Measurements from ENCODE around the gene OXSR1.
A peak's percentile ranks its signal among the peaks of the same experiment; 100 is the strongest.
"Not testable (repeated sequence)": the region's sequence is repeated elsewhere in the genome, so short reads cannot be mapped to it uniquely, and the experiment has no call there.

Gene OXSR1

GRCh38 chr3:38128303-38128655 is 37.1 kb upstream of the OXSR1 start:
- no peak overlapping the region for H3K4me3 ChIP-seq (ENCODE audit: low read depth, low read length)
- TF ChIP-seq MAX (IDR thresholded peaks at IDR 0.05; ENCODE audit: low read depth, low read length) (no peak), CTCF (IDR thresholded peaks at IDR 0.05; ENCODE audit: low read depth, low read length) (no peak), POLR2A (IDR thresholded peaks at IDR 0.05; ENCODE audit: extremely low read depth, insufficient read length) (no peak), MYC (IDR thresholded peaks at IDR 0.05; ENCODE audit: low read depth, low read length) (no peak)
- no peak for DNase-seq (ENCODE audit: low read depth)

- TF ChIP-seq POLR2A (IDR thresholded peaks at IDR 0.05; ENCODE audit: extremely low read depth, insufficient read length) (no peak), CTCF (IDR thresholded peaks at IDR 0.05; ENCODE audit: low read depth, low read length) (no peak), MAX (IDR thresholded peaks at IDR 0.05; ENCODE audit: low read depth, low read length) (no peak), MYC (IDR thresholded peaks at IDR 0.05; ENCODE audit: low read depth, low read length) (no peak)
- no peak for DNase-seq (ENCODE audit: low read depth)
- no peak overlapping the region for H3K4me3 ChIP-seq (ENCODE audit: low read depth, low read length)
Measured at GRCh38 chr3:38129058-38129457, 36.3 kb upstream of the OXSR1 start.

GRCh38 chr3:38130631-38131065 is 34.7 kb upstream of the OXSR1 start:
- H3K4me3 ChIP-seq (ENCODE audit: low read depth, low read length): no peak overlapping the region
- DNase-seq (ENCODE audit: low read depth): no peak
- TF ChIP-seq MYC (IDR thresholded peaks at IDR 0.05; ENCODE audit: low read depth, low read length) (no peak), CTCF (IDR thresholded peaks at IDR 0.05; ENCODE audit: low read depth, low read length) (no peak), POLR2A (IDR thresholded peaks at IDR 0.05; ENCODE audit: extremely low read depth, insufficient read length) (no peak), MAX (IDR thresholded peaks at IDR 0.05; ENCODE audit: low read depth, low read length) (no peak)

GRCh38 chr3:38131621-38132369 is 33.5 kb upstream of the OXSR1 start:
- peak; percentile 57 for DNase-seq (ENCODE audit: low read depth)
- no peak overlapping the region for H3K4me3 ChIP-seq (ENCODE audit: low read depth, low read length)
- peak; percentile 76 for TF ChIP-seq CTCF (IDR thresholded peaks at IDR 0.05; ENCODE audit: low read depth, low read length)
- TF ChIP-seq POLR2A (IDR thresholded peaks at IDR 0.05; ENCODE audit: extremely low read depth, insufficient read length): no peak

- H3K4me3 ChIP-seq (ENCODE audit: low read depth, low read length): no peak overlapping the region
Measured at GRCh38 chr3:38133209-38133556, 32.2 kb upstream of the OXSR1 start.

GRCh38 chr3:38133557-38134405 is 31.6 kb upstream of the OXSR1 start:
- no peak for DNase-seq (ENCODE audit: low read depth)
- H3K4me3 ChIP-seq (ENCODE audit: low read depth, low read length): no peak overlapping the region
- TF ChIP-seq POLR2A (IDR thresholded peaks at IDR 0.05; ENCODE audit: extremely low read depth, insufficient read length): no peak
- TF ChIP-seq MYC (IDR thresholded peaks at IDR 0.05; ENCODE audit: low read depth, low read length): no peak

More at GRCh38 chr3:38133209-38133556, 32.2 kb upstream of the OXSR1 start:
- no peak for DNase-seq (ENCODE audit: low read depth)
- no peak for TF ChIP-seq MAX (IDR thresholded peaks at IDR 0.05; ENCODE audit: low read depth, low read length)

GRCh38 chr3:38134517-38135143 is 30.7 kb upstream of the OXSR1 start:
- not testable (repeated sequence) for DNase-seq (ENCODE audit: low read depth)

More at GRCh38 chr3:38134517-38135143, 30.7 kb upstream of the OXSR1 start:
- H3K4me3 ChIP-seq (ENCODE audit: low read depth, low read length): not testable (repeated sequence)
